GM18861 (cell line): ENCODE data around the gene KAT6B.

Source experiments
- ATAC-seq: cut with Tn5 transposase; IDR thresholded peaks from one replicate; pipeline ENCODE4 v1.9.1; 2021; ENCODE audit not compliant: unreplicated experiment

KAT6B gene

GRCh38 chr10:74822521-74823089 lies 3.8 kb upstream of the KAT6B start:
- ATAC-seq, result no peak

DNA sequence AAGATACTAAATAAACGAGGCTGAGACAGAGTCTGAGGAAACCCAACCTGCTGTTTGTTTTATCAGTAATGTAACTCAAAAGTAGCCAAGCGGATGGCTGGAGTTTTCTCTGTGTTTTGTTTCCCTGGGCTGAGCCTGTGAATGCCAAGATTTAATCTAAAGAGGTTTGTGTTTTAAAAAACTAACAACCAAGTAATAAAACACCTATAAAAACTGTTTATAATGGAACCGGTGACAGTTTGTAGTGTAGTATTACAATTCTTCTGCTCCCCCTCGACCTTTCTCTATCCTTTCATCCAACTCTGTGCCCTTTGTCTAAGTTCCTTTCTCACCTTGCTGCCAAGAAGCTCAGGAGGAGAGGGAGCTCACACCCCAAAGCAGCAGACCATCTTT lies 2.6 kb upstream of the KAT6B start:
- no peak for ATAC-seq

- ATAC-seq, result no peak
These were observed 2.1 kb upstream of the KAT6B start for GRCh38 chr10:74824184-74824899.

- ATAC-seq, result no peak
These were observed 1.5 kb upstream of the KAT6B start for GRCh38 chr10:74824900-74825370.

- ATAC-seq, result no peak
These were observed 844 bp upstream of the KAT6B start for GRCh38 chr10:74825371-74826141.

DNA sequence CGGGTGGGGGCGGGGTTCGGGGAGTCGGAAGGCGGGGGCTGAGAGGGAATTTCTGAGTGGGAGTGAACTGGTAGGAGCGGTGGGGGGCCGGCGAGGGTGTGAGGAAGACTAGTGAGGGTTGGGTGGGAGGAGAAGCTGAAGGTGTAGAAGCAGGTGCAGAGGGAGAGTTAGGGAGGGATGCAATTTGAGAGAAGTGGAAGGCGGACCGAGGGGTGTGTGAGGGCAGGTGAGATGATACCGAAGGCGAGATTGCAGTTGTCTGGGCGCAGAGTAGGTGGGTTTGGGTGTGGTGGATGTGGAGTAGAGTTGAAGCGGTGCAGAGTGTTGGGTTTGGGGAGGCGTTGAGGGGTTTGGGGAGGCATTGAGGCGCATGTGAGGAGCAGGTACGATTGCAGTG lies 643 bp downstream of the KAT6B start:
- ATAC-seq, result no peak

- ATAC-seq, result no peak
These were observed 1.3 kb downstream of the KAT6B start for GRCh38 chr10:74827694-74828093.

DNA sequence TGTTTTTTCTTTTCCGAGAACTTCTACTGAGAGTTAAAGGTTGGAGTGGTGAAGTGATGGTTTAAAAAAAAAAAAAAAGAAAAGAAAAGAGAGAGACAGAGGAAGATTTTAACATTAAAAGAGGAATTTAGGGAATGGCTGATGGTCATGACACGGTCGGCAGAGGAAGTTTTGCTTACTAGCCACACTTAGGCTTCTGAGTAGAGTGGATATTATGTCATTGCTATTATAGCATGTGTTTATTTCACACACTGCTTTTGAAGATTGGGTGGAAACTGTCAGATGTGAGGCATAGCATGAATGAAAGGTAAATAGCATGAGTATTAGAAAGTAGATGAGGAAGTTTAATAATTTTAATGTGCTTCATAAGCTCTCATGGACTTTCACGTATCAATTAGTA lies 2.5 kb downstream of the KAT6B start:
- ATAC-seq, result no peak

- ATAC-seq, result no peak
These were observed 5.2 kb downstream of the KAT6B start for GRCh38 chr10:74831518-74832120.

- ATAC-seq, result no peak
These were observed 9.6 kb downstream of the KAT6B start for GRCh38 chr10:74835963-74836362.

- ATAC-seq, result no peak
These were observed 10.5 kb downstream of the KAT6B start for GRCh38 chr10:74836877-74837276.

- no peak for ATAC-seq
These were observed 11.3 kb downstream of the KAT6B start for GRCh38 chr10:74837743-74838142.

DNA sequence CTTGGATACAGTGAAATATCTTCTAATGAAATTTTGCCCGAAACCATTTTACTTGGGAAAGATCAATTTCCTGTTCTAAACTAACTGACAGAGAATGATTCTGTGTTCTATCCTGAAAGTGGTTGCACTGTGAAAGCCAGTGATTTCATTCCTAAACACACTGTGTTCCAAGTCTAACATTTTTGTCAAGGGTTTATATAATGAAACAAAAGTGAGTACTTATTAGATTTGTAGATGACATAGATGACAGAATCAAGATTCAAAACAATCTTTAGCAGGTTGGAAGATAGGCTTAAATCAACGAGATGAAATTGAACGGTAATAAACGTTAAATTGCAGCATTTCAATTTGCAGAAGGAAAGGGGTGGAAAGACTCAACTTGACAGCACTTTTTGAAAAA lies 13.3 kb downstream of the KAT6B start:
- ATAC-seq, result no peak

DNA sequence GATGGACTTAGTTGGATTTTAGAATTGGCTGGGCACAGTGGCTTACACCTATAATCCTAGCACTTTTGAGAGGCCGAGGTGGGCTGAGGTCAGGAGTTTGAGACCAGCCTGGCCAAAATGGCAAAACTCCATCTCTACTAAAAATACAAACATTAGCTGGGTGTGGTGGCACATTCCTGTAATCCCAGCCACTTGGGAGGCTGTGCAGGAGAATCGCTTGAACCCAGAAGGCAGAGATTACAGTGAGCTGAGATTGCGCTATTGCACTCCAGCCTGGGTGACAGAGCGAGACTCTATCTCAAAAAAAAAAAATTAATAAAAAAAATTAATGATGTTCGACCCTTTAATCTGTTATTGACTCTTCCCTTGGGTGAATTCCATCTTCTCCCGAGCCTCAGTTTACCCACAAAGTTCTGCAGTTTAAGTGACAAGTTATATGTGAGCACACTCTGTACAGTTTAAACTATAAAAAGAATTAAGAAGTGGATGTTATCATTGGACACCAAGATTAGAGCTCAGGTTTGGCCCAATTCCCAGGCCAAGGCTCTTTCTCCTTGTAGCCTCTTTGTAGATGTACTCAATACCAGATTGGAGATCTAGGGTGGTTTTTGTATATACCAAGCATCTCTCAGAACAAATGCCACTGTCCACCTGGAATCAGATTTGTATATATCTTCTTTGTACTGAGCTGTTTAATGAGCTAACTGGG lies 15.0 kb downstream of the KAT6B start:
- ATAC-seq, result no peak

DNA sequence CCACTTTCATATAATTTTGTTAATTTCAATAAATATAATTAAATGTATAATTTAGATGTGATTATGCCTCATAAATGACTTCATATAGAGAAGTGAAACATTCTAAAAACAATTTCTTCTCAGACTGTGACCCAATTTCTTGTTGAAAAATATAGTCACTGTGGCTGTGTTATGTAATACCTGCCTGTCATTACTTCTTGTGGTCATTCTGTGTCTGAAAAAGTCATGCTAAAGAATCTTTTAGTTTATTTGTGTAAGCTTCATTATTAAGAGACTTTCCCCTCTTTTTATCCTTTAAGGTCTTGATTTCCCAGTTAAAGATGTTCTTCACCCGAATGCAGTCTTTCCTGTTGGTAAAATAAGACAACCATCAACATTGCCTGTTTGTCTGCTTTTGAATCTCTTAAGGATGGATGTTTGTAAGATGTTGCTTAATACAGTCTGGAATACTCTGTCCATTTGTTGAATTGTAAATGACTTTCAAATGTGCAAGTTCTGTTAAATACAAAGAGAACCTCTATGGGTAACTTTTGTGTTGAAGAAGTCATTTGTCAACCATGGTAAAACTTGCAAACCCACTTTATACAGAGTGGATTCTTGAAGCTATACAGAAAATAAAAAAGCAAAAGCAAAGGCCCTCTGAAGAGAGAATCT lies 16.0 kb downstream of the KAT6B start:
- ATAC-seq, result no peak

GRCh38 chr10:74846958-74847357 lies 20.6 kb downstream of the KAT6B start:
- ATAC-seq, result no peak

- ATAC-seq, result no peak
These were observed 25.4 kb downstream of the KAT6B start for GRCh38 chr10:74851831-74852230.

- no peak for ATAC-seq
These were observed 26.0 kb downstream of the KAT6B start for GRCh38 chr10:74852381-74852780.

DNA sequence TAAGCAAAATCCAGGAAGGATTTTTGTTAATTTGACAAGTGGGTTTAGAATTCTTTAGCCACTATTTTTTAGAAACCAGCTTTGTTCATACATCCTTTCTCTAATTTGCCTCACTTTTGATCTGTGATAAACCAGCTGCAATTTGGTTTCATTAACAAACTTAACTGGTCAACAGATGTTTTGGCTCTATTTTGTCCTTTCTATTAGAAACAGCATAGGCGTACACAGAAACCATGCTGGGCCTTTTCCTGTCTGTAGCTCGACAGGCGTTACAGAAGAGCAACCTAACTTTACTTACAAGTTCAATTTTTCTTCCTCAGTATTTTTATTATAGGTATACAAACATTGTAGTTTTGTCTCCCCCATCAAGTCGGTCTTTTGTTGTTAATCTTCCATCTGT lies 28.2 kb downstream of the KAT6B start:
- no peak for ATAC-seq

GRCh38 chr10:74855027-74855426 lies 28.6 kb downstream of the KAT6B start:
- no peak for ATAC-seq

GRCh38 chr10:74855439-74855838 lies 29.0 kb downstream of the KAT6B start:
- no peak for ATAC-seq
